PC-3 (cell line): ENCODE results near the gene ATF7IP. TPM values are rescaled to one million over a fixed set of nuclear protein-coding genes. Genes with fewer than 3 reads are reported as not detected.

ENCODE experiments used
- ATAC-seq: fragments of 200-7000 bp; cut with Tn5 transposase; 2 replicates; pipeline ENCODE4 v1.9.1; 2020; ENCODE audit warnings: mild to moderate bottlenecking, moderate library complexity
- BruUV-seq: library from RNA; stranded (reverse); fragments of 400-500 nt; replicated peaks from 2 replicates; lab custom pipeline; 2021; lab: Mats Ljungman, UMichigan
- CTCF ChIA-PET: fragments of 300-600 bp; sonication (Branson Sonifier 250); formaldehyde crosslinking; loops from one replicate; lab custom pipeline; 2022; ENCODE audit warnings: antibody characterized with exemption; lab: Charles Lee
- POLR2A ChIA-PET: fragments of 300-600 bp; sonication (Branson Sonifier 250); formaldehyde crosslinking; loops from one replicate; lab custom pipeline; 2022; ENCODE audit warnings: antibody characterized with exemption; ENCODE audit not compliant: unreplicated experiment; lab: Charles Lee
- DNase-seq: peaks from one replicate; pipeline ENCODE4 v3.0.0-alpha.2; 2015
- H2AFZ ChIP-seq: fragments of 300-600 bp; sonication (generic); 2 replicates; pipeline ENCODE4 v1.6.0; 2016; ENCODE audit warnings: antibody characterized with exemption, low read length
- H3F3A ChIP-seq: fragments of 300-600 bp; sonication (generic); one replicate; pipeline ENCODE4 v1.6.0; 2017; ENCODE audit warnings: antibody characterized with exemption, low read length, control low read depth, mild to moderate bottlenecking; ENCODE audit not compliant: unreplicated experiment
- H3K27ac ChIP-seq: fragments of 300-600 bp; sonication (generic); 2 replicates; pipeline ENCODE4 v1.5.1; 2016; ENCODE audit warnings: mild to moderate bottlenecking, low read length
- H3K27me3 ChIP-seq: fragments of 300-600 bp; sonication (generic); 2 replicates; pipeline ENCODE4 v1.6.1; 2016; ENCODE audit warnings: low read length, mixed read lengths
- H3K36me3 ChIP-seq: fragments of 300-600 bp; sonication (generic); 2 replicates; pipeline ENCODE4 v1.6.1; 2016; ENCODE audit warnings: low read depth, mixed run types, low read length, mixed read lengths
- H3K4me1 ChIP-seq: fragments of 300-600 bp; sonication (generic); 2 replicates; pipeline ENCODE4 v1.5.1; 2016; ENCODE audit warnings: low read length; ENCODE audit not compliant: insufficient read depth
- H3K4me2 ChIP-seq: fragments of 300-600 bp; sonication (generic); 2 replicates; pipeline ENCODE4 v1.6.0; 2016; ENCODE audit warnings: low read length
- H3K4me3 ChIP-seq: fragments of 300-600 bp; sonication (generic); 2 replicates; pipeline ENCODE4 v1.5.1; 2016; ENCODE audit warnings: mild to moderate bottlenecking, low read length, mixed read lengths
- H3K79me2 ChIP-seq: fragments of 300-600 bp; sonication (generic); 2 replicates; pipeline ENCODE4 v1.6.1; 2017; ENCODE audit warnings: low read length, mixed read lengths
- H3K9ac ChIP-seq: fragments of 300-600 bp; sonication (generic); 2 replicates; pipeline ENCODE4 v1.6.0; 2016; ENCODE audit warnings: mild to moderate bottlenecking, low read length
- H3K9me2 ChIP-seq: fragments of 300-600 bp; sonication (generic); replicated peaks from 2 replicates; pipeline ENCODE4 v1.6.1; 2016; ENCODE audit warnings: mixed run types, low read length, mixed read lengths
- H3K9me3 ChIP-seq: fragments of 300-600 bp; sonication (generic); 2 replicates; pipeline ENCODE4 v1.6.1; 2016; ENCODE audit warnings: low read length, mixed read lengths
- H4K20me1 ChIP-seq: fragments of 300-600 bp; sonication (generic); 2 replicates; pipeline ENCODE4 v1.6.1; 2016; ENCODE audit warnings: low read length, mixed read lengths
- CTCF ChIP-seq: fragments of 300-600 bp; sonication (generic); conservative IDR thresholded peaks from 2 replicates; pipeline ENCODE4 v1.5.1; 2017; ENCODE audit warnings: antibody characterized with exemption, low read depth, mild to moderate bottlenecking, low read length
- EZH2 ChIP-seq: fragments of 300-600 bp; sonication (generic); IDR thresholded peaks from one replicate; pipeline ENCODE4 v1.6.1; 2017; ENCODE audit warnings: antibody characterized with exemption, mild to moderate bottlenecking, low read length; ENCODE audit not compliant: unreplicated experiment
- EZH2phosphoT487 ChIP-seq: fragments of 300-600 bp; sonication (generic); IDR thresholded peaks from 2 replicates; pipeline ENCODE4 v1.6.1; 2018; ENCODE audit warnings: mild to moderate bottlenecking, antibody characterized with exemption, low read length, borderline replicate concordance
- intact Hi-C: fragments of 100-400 bp; cut with micrococcal nuclease; formaldehyde crosslinking; loops from 2 replicates; pipeline ENCODE4 v1.9.0; 2023
- total RNA-seq: library from RNA; depleted of rRNA; stranded (reverse); fragments of >200 nt; gene quantifications from 2 replicates; pipeline ENCODE4 v1.2.3, GENCODE V29; 2014

The ATF7IP gene
- total RNA-seq, 1 experiment from 2014 or later = 12.5 TPM

- H3K9me2 ChIP-seq = no peaks in the 10 kb centered on the region
- DNase-seq (no peak), ATAC-seq (no peak)
- H3F3A ChIP-seq = no peaks in the 10 kb centered on the region
- no peak overlapping the region for H2AFZ ChIP-seq
- ChIA-PET POLR2A (no interaction called here), CTCF (no interaction called here)
- no peaks in the 10 kb centered on the region for H3K4me1 ChIP-seq
- no peaks in the 10 kb centered on the region for H3K9me3 ChIP-seq
- H3K4me3 ChIP-seq = no peak overlapping the region
- no peaks in the 10 kb centered on the region for H3K27me3 ChIP-seq
- H4K20me1 ChIP-seq = no peaks in the 10 kb centered on the region
- H3K9ac ChIP-seq = no peak overlapping the region
- intact Hi-C loops = no loop called here
- peaks cover 39% of the 10 kb centered on the region for H3K36me3 ChIP-seq
- TF ChIP-seq EZH2 (no peak), EZH2phosphoT487 (no peak), CTCF (no peak)
- H3K79me2 ChIP-seq = no peaks in the 10 kb centered on the region
- H3K4me2 ChIP-seq = no peak overlapping the region
- no peak overlapping the region for H3K27ac ChIP-seq
- BruUV-seq = no TSS peak
These were observed 113.5 kb downstream of the ATF7IP start for GRCh38 chr12:14479004-14479403.

GRCh38 chr12:14481201-14481600 is 115.7 kb downstream of the ATF7IP start:
- Histone ChIP-seq H3K9me3 (no peaks in the 10 kb centered on the region), H3F3A (no peaks in the 10 kb centered on the region), H3K27me3 (no peaks in the 10 kb centered on the region), H2AFZ (no peak overlapping the region), H3K9ac (no peak overlapping the region), H3K79me2 (no peaks in the 10 kb centered on the region), H3K27ac (no peak overlapping the region), H3K36me3 (peaks cover 23% of the 10 kb centered on the region; the same call in 1 of the 2 replicates), H3K4me2 (no peak overlapping the region), H4K20me1 (no peaks in the 10 kb centered on the region), H3K4me1 (no peaks in the 10 kb centered on the region), H3K4me3 (no peak overlapping the region), H3K9me2 (no peaks in the 10 kb centered on the region)
- ChIA-PET POLR2A (no interaction called here), CTCF (no interaction called here)
- BruUV-seq = no TSS peak
- ATAC-seq (no peak), DNase-seq (no peak)
- no peak for TF ChIP-seq EZH2phosphoT487
- no peak for TF ChIP-seq CTCF
- no peak for TF ChIP-seq EZH2
- intact Hi-C loops = no loop called here

GRCh38 chr12:14482361-14482760 is 116.9 kb downstream of the ATF7IP start:
- no peaks in the 10 kb centered on the region for H3K27me3 ChIP-seq
- H3K9me2 ChIP-seq = no peaks in the 10 kb centered on the region
- H3F3A ChIP-seq = no peaks in the 10 kb centered on the region
- no peaks in the 10 kb centered on the region for H4K20me1 ChIP-seq
- BruUV-seq = no TSS peak
- no peak overlapping the region for H3K9ac ChIP-seq
- H3K4me3 ChIP-seq = no peak overlapping the region
- no peaks in the 10 kb centered on the region for H3K79me2 ChIP-seq
- intact Hi-C loops = no loop called here
- TF ChIP-seq CTCF = no peak
- no peak for TF ChIP-seq EZH2
- no peak for TF ChIP-seq EZH2phosphoT487
- no peaks in the 10 kb centered on the region for H3K9me3 ChIP-seq
- CTCF ChIA-PET = no interaction called here
- no peak overlapping the region for H3K27ac ChIP-seq
- ATAC-seq (no peak), DNase-seq (no peak)
- no peak overlapping the region for H2AFZ ChIP-seq
- H3K4me1 ChIP-seq = no peaks in the 10 kb centered on the region
- no peak overlapping the region for H3K4me2 ChIP-seq
- peaks cover 22% of the 10 kb centered on the region; the same call in 1 of the 2 replicates for H3K36me3 ChIP-seq
- POLR2A ChIA-PET = no interaction called here
